ENCODE data around the gene GANAB. TPM values are rescaled to one million over a fixed set of nuclear protein-coding genes. Genes with fewer than 3 reads are reported as not detected.
"Not testable (repeated sequence)": the region's sequence is repeated elsewhere in the genome, so short reads cannot be mapped to it uniquely, and the experiment has no call there.

Gene GANAB
- total RNA-seq, 1 donor from 2014 or later = 204 TPM

DNA sequence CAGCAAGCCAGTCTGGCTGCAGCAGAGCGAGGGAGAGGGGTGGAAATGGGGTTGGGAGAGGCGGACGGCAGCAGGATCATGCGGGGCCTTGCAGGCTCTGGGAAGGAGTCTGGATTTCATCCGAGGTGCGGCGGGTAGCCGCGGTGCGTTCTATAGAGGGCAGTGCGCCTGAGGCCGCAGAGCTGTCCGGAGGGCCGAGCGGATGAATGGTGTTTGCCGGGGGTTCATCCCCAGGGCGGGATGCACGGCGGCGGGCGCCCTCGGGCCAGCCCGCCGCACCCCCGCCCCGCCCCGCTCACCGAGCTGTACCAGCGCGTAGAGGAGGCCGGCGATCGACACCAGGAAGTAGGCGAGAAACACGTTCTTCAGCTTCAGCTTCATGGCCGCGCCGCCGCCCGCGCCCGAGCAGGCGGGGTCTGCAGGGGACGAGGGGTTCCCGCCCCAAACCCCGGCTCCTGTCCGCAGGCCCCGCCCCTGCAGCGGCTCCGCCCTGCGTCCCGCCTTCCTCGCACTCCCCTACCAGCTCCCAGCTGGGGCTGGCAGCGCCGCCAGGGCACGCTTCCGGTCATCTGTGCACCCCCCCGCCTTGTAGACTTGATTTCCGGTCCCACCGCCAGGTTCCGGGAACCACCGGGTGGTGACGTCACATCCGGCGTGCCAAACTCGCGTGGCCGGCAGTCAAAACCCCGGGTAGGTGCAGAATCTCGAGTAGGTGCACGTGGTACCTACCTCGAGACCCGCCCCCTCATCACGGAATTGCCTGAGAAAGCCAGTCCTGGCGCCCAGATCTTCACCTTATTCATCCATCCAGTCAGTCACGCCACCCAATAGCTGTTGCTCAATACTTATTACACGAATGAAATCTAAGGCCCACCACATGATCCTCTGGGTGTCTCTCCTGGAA, 24.6 kb downstream of the GANAB start, which contains the start of gene B3GAT3:
B3GAT3 (minus strand) TSS at position 420 of the 904 bp plus-strand sequence; CDS start at position 381, 39 bp downstream.
- peak; percentile 91 to 97 for DNase-seq (ENCODE audit: low read depth in 2 of 2)

DNA sequence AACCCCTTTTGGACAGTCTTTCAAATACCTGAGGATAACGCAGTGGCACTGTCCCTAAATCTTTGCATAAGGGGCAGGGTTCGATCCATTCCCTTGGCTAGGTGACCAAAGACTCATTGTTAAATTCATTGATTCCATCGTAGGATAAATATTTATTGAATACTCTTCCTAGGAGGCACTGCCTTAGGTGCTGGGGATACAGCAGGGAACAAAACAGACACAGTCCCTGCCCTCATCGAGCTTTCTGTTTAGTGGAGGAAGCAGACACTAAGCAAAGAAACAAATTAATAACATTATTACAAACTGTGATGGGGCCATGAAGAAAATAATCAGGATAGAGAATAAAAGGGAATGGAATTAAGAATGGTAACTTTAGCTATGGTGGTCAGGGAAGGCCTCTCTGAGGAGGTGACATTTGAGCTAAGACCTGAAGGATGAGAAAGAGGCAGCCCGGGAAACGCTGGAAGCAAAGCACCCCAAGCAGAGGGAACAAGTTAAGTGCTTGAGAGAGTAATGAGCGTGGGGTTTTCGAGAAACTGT, 25.3 kb downstream of the GANAB start:
- DNase-seq (ENCODE audit: low read depth in 2 of 2) = no peak

DNA sequence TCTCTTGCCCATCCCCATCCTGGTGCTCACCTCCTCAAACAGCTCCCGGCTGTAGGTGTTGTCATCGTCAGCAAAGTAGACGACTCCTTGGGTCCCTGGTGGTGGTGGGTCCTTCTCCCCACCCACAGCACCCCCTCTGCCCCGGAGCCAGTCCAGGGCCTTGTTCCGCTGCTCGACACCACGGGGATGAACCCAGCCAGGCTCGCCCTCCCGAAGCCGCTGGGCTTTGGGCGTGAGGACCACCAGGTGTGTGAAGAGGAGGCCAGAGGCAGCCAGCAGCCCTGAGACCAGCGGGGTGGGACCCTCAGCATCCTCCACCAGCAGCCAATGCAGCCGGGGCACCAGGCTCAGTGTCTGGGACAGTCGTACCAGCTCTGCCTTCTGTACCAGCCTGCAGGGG, 29.5 kb downstream of the GANAB start:
- not testable (repeated sequence) for DNase-seq (ENCODE audit: low read depth in 2 of 2)

DNA sequence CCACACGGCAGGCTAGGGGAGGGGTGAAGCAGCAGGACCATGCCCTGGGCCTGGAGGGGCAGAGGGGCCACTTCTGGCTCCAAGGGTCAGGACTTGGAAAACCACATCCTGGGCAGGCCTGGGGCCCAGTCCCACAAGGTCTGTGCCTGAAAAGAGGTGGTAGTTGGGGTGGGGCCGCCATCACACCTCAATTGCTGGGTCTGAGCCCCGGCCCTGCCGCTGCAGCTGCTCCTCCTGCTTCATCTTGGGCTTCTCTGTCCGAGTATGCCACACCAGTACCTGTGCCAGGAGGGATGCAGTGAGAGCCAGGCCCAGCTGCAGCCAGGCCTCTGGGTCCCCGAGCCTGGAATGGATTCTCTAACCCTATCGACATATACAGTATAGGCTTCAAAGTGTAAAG, 30.9 kb downstream of the GANAB start:
- DNase-seq (ENCODE audit: low read depth in 2 of 2) = no peak

DNA sequence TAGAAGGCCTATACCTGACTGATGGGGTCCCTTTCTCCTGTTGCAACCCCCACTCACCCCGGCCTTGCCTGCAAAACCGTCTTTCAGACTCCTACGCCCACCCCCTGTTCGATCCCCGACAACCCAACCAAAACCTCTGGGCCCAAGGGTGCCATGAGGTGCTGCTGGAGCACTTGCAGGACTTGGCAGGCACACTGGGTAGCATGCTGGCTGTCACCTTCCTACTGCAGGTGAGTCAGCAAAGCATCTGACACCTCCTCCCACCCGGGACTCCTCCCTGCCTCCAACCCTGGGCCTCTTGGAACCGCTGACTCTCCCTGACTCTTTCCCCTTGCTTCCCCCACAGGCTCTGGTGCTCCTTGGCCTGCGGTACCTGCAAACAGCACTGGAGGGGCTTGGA, 32.1 kb downstream of the GANAB start:
- no peak for DNase-seq (ENCODE audit: low read depth in 2 of 2)

DNA sequence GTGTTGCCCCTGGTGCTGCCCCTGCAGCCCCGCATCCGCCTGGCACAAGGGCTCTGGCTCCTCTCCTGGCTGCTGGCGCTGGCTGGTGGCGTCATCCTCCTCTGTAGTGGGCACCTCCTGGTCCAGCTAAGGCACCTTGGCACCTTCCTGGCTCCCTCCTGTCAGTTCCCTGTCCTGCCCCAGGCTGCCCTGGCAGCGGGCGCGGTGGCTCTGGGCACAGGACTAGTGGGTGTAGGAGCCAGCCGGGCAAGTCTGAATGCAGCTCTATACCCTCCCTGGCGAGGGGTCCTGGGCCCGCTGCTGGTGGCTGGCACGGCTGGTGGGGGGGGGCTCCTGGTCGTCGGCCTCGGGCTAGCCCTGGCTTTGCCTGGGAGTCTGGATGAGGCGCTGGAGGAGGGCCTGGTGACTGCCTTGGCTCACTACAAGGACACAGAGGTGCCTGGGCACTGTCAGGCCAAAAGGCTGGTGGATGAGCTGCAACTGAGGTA, 33.1 kb downstream of the GANAB start:
- no peak for DNase-seq (ENCODE audit: low read depth in 2 of 2)

DNA sequence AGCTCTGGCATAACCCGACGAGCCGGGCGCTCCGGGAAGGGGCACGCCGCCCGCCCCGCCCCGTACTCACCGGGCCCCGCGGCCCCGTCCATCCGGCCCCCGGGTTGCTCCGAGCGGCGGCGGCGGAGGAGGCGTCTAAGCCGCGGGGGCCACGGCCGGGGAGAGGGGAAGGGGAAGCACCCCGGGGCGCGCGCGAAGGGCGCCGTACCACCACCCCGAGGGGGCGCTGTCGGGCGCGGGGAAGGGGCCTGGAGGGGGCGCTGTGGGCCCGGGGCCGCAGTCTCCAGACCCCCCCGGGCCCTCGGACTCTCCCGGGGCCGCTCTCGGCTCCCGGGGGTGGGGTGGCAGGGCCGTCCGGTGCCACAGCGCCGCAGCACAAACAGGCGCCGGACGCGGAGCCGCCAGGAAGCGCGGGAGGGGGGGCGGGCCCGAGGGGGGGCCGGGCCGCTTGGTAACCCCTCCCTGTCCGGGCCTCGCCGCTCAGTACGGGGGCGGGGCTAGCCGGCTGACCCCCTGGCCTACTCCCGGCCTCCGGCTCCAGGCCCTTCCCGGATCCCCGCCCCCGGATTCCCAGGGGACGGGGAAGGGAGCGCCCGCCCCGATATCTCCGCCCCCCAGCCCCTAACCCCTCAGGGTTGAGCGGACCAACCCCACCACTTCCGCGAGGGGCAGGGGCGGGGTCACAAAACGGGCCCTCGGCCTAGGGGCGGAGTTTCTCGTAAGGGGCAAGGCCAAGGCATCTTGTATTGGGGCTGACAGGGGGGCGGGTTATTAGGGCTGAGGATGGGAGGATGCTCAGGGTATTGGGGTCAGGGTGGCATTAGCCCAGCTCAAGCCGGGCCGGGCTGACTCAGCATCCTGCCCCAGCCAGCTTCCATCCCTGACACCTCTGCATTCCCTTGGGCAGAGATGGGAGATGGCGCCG, 33.8 kb downstream of the GANAB start, which contains the start of the genes EML3 and ROM1:
EML3 (minus strand) TSS at position 410 of the 925 bp plus-strand sequence; CDS start at position 92, 318 bp downstream.
ROM1 (plus strand) TSS at position 892 of the 925 bp plus-strand sequence; CDS start at position 917, 25 bp downstream.
- DNase-seq (ENCODE audit: low read depth in 2 of 2) = peak; percentile 49 to 85

DNA sequence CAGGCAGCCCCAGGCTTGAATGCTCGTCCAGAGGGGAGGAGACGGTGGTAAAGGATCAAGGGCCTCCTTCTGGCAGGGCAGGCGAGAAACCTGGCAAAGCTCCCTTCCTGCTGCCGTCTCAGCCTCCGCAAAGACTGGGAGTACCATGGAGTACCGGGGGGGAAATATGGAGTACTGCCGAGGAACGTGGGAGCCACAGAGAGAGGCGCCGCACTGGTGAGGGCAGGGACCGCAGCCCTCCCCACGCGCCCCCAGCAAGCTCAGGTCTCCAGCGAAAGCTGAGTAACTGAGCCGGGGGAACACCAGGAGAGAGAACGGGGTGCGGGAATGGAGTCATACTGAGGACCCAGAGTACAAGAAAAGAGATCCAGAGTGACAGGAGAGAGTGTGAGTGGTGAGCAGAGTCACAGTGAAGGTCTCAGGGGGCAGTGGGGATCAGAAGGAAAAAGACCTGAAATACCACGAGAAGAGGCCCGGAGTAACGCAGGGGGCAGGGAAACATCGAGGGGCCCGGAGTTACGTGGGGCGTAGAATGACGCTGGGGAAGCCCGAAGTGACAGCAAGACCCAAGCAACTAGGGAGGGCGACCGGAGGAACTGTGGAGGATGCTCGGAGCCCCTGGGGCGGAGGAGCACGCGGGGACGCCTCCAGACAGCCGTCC, 34.6 kb downstream of the GANAB start:
- DNase-seq (ENCODE audit: low read depth in 2 of 2) = peak in 1 of 2 donors; percentile 54

DNA sequence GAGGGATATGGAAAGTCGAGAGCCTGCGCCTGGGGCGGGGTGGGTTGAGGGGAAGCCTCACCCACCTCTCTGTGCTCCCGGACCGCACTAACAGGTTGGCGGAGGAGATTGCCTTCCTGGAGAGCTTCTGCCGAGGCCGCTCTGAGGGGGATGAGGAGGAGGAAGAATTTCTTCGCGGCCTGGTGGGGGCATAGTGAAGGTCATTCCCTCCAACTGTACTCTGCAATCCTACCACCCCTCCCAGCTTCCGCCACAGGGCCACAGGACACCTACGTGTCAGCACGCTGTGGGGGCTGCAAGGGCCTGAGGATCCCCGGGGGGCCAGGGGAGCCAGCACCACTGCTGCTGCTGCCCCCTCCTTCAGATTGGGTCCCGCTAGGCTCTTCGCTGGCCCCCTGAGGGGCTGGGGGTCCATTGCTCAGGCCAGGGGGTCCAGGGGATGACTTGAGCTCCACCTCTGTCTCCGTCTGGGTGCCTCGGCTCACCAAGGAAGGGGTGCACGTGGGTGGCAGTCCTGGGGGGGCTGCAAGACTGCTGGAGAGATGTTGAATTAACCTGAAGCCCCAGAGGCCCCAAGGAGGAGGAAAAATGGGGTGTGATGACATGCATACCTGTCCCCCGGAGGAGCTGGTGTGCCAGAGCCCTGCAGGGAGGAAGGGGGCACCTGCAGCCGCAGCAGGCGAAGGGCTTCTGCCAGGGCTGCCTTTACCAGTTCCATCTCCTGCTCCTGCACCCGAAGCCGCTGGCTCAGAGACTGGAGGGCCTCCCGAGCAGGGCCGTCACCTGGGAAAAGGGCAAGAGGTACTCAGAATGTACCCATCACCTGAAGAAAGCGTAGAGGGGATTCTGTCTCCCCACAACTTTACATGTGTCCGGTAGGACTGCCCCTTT, 35.4 kb downstream of the GANAB start:
- DNase-seq (ENCODE audit: low read depth in 2 of 2) = no peak

DNA sequence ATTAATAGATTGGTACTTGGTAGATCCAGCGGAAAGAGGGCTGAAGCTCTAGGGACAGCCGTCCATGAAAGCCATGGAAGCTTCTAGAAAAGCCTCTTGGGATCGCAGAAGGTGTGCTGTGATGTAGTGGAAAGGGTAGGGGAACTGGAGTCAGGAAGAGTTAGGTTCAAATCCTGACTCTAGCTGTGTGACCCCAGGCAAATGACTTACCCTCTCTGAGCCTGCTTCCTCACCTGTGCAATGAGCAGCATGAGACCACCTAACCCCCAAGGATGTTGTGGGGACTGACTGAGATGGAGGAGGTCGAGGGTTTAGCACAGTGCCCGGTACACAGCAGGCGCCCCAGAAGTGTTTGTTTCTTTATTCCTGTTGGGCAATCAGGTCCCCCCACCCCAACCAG, 36.0 kb downstream of the GANAB start:
- DNase-seq (ENCODE audit: low read depth in 2 of 2) = no peak

DNA sequence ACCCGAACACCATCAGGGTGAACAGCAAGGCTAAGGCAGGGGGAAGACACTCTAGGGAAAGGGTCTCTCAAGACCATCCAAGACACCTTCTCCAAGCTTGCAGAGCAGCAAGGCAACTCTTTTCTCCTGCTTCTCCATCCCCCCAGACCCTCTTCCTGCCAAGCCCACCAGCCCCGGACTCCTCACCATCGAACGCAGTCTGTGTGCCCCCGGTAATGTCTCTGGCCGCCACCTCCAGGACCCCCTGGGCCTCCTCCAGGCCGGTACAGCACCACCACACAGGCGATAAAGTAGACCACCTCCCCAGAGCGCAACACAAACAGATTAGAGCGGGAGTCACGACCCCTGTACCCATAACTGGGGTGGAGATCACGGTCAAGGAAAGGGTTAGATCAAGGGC, 37.6 kb downstream of the GANAB start:
- DNase-seq (ENCODE audit: low read depth in 2 of 2) = no peak

DNA sequence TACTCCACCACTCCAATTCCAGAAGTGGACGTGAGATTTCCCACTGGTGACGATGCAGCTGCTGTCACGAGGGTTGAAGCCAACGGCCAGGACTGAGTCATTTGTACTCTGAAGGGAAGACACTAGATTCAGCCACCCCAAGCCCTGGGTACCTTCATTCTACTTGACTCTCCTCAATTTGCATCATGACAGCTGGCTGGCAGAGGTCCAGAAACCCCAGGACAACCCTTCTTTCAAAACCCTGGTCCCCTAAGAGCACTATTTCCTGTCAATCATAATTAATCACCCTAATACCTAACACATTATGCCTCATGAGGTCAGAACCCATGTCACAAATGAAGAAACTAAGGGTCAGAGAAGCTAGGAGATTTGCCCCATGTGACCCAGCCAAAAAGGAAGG, 38.7 kb downstream of the GANAB start:
- DNase-seq (ENCODE audit: low read depth in 2 of 2) = no peak

DNA sequence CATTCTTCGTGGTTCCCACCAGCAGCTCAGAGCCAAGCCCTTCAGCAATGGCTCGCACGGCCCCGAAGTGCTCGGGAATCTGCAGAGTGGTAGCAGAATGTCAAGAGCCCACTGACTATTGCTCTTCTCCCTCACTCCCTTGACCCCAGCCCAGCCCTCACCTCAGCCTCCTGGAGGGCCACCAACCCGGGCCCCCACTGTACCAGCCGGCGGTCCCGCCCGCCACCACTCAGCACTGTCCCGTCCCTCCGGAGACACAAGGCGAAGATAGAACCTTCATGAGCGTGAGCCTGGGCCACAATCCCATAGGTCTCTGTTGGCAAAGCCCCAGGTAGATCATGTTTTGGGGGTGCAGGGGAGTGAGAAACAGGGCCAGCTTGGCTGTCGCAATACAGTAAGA, 40.5 kb downstream of the GANAB start:
- no peak for DNase-seq (ENCODE audit: low read depth in 2 of 2)

DNA sequence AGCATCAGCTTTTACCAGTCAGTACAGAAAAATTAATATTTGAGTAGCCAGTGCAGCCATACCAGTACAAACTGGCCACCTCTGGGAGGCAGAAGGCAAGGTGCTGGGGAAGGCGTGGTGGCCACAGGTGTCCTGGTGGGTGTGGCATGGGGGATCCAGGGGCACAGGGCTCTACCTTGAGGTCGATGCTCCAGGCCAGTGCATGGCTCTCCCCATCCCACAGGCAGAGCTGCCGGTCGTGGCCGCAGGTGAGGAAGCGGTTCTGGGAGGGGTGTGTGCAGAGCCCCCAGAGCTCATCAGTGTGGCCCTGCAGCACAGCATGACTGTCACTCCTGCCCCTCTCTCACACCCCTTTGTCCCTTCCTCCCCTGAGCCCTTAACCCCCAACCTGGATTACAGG, 40.9 kb downstream of the GANAB start:
- DNase-seq (ENCODE audit: low read depth in 2 of 2) = no peak

DNA sequence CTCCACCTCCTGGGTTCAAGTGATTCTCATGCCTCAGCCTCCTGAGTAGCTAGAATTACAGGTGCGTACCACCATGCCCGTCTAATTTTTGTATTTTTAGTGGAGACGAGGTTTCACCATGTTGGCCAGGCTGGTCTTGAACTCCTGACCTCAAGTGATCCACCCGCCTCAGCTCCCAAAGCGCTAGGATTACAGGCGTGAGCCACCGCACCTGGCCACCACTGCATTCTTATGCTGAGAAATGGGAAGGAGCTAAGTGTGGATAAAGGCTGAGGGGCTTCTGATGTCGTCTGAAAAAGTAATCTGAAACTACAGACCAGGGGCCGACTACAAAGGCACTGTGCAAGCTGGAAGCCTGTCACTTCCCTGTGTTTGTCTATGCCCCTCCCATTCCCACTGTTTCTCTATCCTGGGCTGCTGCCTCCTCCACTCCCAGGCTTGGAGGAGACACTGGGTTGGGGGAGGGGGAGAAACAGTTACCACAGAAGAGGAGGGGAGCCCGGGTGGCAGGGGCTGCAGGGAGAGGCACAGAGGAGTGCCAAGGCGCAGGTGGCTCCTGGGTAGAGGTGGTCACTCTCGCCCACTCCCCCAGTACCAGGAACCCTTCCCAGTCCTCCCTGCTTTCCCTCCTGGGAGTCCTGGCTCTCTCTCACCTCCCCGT, 41.8 kb downstream of the GANAB start:
- DNase-seq (ENCODE audit: low read depth in 2 of 2) = no peak

DNA sequence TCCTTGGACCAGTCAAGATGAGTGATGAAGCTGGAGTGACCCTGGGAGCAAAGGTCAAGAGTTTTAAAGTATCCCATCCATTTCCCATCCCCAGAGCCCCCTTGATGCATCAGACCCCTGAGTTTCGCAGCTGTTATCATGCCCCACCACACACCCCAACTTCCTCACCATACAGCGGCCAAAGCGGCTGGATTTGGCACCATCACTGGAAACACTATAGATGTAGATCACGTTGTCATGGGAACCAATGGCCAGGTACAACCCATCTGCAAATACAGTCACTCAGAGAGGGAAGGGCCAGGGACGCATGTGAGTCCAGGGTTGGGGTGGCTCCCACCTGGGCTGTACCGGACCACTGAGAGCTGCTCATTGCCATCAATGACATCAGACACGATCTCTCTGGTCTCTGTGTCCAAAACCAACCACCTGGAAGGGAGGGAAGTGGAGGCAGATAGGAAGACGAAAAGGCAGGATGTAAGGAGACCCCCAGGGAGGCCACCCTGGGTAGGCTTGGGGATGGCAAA, 42.6 kb downstream of the GANAB start:
- no peak for DNase-seq (ENCODE audit: low read depth in 2 of 2)

DNA sequence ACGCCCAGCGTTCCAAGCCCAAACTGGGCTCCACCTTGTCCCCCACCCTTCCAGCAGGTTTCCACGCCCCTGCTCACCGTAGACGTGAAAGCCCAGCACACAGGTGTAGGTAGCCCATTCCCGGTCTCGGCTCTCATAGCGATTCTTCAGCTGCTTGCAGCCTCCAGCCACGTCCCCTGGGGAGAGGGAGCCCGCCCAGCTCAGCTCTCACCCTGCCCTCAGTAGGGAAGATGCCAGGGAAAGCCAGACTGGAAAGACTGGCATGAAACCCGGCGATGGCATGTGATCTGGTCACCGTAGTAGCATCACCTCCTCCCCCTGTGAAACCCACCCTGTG, 43.4 kb downstream of the GANAB start:
- DNase-seq (ENCODE audit: low read depth in 2 of 2) = no peak

DNA sequence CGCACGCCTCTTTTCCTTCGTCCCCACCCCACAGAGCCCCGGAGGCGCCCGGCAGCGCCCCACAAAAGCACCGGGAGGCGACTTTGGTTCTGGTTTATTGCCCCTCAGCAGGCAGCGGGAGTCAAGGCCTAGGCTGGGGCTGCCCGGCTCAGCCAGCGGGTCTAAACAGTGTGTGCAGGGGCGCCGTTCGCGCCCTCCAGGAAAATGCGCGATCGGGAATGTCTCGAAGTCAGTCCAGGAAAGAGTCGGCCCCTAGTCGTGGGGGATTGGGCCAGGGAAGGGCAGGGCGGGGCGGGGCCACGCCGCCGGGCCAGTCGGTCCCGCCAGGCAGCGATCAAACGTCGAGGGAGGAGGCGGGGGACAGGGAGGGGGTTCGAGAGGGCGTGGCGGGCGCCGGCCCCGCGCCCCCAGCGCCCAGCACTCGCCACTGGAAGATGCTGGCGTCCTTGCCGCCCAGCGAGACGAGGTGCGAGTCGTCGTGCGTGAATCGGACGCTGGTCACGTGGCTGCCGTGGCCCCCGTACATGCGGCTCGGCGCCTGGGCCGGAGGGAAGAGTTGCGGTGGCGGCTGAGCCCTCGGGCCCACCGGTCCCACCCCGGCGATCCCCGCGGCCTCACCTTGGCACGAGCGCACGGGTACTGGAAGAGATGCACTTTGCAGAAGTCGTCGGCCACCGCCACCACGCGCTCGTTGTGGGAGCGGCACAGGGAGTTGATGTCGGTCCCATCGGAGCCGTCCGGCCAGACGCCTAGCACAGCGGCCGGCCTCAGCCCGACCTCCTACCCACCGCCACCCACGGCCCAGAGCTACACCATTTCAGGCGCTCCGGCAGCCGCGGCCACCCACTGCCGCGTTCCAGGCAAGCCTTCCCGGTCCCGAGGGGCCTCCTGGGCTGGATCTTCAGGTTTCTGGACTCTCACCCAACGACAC, 44.0 kb downstream of the GANAB start:
- peak in 1 of 2 donors; percentile 76 for DNase-seq (ENCODE audit: low read depth in 2 of 2)

All from dermis microvascular lymphatic vessel endothelial cell (primary cell).